Superior temporal gyrus (tissue), 1 donor: ENCODE data around the gene CEP68.
"Not testable (repeated sequence)": the region's sequence is repeated elsewhere in the genome, so short reads cannot be mapped to it uniquely, and the experiment has no call there.

Experiments
- DNase-seq: peaks from one replicate; pipeline ENCODE4 v3.0.0-alpha.2; 2016; ENCODE audit errors: extremely low spot score

The CEP68 gene, protein sequence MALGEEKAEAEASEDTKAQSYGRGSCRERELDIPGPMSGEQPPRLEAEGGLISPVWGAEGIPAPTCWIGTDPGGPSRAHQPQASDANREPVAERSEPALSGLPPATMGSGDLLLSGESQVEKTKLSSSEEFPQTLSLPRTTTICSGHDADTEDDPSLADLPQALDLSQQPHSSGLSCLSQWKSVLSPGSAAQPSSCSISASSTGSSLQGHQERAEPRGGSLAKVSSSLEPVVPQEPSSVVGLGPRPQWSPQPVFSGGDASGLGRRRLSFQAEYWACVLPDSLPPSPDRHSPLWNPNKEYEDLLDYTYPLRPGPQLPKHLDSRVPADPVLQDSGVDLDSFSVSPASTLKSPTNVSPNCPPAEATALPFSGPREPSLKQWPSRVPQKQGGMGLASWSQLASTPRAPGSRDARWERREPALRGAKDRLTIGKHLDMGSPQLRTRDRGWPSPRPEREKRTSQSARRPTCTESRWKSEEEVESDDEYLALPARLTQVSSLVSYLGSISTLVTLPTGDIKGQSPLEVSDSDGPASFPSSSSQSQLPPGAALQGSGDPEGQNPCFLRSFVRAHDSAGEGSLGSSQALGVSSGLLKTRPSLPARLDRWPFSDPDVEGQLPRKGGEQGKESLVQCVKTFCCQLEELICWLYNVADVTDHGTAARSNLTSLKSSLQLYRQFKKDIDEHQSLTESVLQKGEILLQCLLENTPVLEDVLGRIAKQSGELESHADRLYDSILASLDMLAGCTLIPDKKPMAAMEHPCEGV

DNA sequence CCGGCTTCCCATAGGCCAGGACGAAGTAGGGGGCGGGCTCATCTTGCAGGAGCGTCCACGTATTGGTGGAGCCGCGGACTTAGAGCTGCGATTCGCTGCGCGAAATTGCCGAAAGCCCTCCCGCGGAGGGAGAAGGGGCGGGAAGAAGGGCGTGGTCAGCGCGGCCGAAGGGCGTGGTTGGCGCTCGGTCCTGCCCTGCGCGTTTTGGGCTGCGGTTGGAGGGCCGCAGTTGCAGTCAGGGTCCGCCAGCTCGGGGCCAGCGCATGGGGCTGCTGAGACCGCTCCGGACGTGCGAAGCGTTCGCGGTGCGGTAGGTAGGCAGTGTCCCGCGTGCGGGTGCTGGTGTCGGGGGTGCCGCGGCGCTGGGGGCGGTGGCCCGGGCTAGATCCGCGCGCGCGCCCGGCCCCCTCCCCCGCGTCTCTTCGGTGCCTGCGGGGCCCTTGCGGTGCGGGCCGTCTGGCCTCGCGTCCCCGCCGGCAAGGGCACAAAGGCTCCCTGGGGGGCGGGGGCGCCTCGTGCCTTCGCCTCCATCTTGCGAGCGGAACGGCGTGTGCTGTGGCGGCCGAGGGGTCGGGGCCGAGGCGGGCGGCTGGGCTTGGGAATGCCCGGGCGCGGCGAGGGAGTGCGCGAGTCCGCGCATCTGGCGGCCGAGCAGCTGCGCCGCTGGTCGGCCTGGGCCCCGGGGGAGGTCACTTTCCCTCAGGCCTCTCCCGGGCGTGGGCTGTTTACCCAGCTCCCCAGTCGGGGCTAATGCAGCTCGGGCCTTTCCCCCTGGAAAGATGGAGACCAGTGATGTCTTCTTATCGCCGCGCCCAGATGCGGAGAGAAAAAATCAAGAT lies at the start of gene CEP68:
Gene CEP68 (plus strand): TSS at position 202 of the 839 bp plus-strand sequence. CDS start 13,029 bp downstream, outside the sequence.
- peak; percentile 98 for DNase-seq

DNA sequence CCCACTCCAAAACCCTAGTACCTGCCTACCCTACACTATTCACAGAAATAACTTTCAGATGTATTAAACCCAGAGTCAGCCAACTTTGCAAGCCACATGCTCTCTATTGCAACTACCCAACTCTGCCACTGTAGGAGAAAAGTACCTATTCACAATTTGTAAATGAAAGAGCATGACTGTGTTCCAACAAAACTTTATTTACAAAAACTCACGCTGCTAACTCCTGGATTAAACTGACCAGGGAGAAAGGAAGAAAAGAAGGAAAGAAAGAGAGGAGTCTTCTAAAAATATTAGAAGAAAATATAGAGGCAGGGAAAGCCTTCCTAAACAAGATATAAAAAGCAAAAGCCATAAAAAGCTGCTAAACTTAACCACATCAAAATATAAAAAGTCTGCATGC lies 42.4 kb upstream of the CEP68 start:
- no peak for DNase-seq

DNA sequence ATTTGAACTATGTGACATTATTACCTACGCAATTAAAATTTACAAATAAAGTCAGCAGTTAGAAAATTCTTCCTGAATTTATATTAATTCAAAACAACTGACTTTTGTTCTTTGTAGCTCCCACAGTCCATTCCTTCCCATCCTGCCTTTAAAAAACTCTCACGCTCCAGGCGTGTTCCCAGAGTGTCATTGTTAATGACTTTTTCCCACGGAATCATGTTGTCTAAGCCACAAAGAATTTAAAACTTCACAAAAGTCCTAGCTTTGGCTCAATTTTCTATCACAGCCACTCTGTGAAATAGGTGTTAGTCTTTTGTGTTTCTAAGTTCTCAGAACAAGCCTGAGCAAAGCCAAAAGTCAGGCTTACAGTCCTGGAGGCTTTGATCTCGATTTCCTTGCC lies 40.5 kb upstream of the CEP68 start:
- no peak for DNase-seq

GRCh38 chr2:65016789-65017188 lies 39.4 kb upstream of the CEP68 start:
- DNase-seq, result no peak

DNA sequence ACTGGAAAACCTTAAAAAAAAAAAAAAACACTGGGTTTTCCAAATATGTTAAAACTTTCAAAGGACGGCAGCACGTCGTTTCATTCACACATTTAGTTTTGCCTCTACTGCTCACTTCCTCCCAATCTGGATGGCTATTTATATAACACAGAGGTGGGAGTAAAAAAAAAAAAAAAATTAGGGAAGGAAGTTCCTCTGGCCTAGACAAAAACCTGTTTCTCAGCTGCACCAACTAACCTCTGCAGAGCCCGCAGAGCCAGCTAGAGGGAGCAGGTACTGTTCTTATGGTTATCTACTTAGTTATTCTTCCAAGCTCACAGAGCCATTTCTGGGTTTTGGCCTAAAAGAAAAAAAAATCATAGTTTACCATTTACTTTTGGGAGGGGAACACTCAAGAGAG lies 38.9 kb upstream of the CEP68 start:
- peak; percentile 56 for DNase-seq

DNA sequence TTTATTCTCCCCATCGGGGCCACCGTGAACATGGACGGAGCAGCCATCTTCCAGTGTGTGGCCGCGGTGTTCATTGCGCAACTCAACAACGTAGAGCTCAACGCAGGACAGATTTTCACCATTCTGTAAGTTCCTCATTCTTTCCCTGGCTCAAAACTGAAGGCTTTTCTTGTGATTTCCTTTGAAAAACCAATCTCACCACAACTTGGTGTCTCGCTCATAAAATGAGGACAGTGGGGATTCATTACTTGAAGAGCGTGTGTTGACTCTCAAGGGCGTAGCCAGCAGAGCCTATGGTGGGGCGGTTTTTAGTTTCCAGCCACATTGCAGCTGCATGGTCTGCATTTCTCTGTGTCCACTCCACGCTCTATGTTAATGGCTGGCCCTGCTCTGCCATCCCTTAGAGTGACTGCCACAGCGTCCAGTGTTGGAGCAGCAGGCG lies 38.1 kb upstream of the CEP68 start:
- no peak for DNase-seq

GRCh38 chr2:65019010-65019409 lies 37.2 kb upstream of the CEP68 start:
- DNase-seq, result no peak

DNA sequence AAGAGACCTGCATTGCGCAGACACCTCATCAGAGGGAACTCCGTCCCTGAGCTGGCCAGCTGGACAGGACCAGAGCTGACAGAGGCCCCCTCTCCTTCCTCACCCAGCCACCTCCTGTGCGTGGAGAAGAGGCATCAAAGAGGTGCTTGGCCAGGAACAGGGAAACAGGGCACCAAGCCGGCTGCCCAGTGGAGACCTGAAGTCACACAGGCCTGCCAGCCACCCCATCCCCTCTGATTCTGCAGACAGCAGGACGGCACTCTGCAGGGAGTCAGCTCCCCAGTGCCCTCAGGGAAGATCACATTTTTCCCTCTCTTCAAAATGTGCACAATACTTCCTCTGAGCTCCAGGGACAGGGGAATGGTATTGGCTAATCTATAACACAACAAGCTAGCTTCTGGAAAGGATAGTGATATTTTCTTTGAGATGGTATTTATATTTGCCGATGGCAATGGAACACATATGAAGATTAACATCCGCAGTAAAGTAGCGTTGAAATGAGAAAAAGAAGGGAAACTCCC lies 36.5 kb upstream of the CEP68 start:
- no peak for DNase-seq

- not testable (repeated sequence) for DNase-seq
Observed at GRCh38 chr2:65020251-65020650, 36.0 kb upstream of the CEP68 start.

GRCh38 chr2:65020943-65021528 lies 35.2 kb upstream of the CEP68 start:
- no peak for DNase-seq

DNA sequence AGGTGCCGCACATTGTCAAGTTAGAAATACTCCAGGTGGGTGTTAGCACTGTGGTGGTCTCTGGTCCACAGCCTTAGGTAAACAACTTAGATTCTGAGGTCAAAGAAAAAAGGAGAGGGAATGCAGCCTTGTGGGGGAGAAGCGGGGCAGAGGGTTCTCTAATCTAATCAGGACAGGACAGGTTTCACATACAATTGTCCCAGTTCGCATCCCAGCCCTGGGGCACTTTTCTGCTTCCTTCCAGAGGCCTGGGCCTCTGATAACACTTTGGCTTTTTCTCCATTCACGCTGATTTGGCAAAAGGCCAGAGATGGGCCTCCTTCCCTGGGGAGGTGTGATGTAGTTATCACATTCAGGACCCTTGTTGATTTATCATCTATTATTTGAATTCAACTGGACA lies 34.5 kb upstream of the CEP68 start:
- no peak for DNase-seq

- DNase-seq, result no peak
Observed at GRCh38 chr2:65022189-65022588, 34.0 kb upstream of the CEP68 start.

GRCh38 chr2:65023742-65024141 lies 32.5 kb upstream of the CEP68 start:
- no peak for DNase-seq

DNA sequence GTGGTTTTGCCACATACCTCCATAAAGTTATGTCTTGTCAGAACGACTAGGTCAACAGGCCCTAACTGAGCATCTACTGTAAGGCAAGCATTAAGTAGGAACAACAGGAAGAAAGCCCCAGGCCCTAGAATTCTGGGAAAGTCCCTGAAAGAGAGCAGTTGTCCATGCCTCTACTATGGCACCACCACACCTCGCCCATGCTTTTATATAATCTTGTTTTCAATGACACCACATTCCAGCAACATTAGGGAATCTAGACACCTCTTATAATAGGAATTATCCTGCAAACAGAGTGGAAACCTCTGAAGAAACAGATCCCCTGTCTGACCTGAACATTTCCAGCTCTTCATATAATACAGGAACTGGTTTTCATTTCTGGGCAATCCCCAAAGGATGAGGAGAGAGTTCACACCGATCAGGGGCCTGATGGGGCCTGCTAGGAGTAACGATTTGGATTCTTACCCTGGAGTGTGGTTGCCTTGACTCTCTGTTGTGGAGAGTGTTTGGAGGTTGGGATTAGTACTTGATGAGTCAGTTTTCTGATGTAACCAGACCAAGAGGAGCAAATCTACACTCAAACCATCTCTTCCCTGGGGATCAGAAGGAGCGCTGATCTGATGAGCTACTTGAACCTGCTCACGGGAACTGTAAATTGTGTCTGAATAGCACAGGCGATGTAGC lies 31.9 kb upstream of the CEP68 start:
- DNase-seq, result no peak

- no peak for DNase-seq
Observed at GRCh38 chr2:65025453-65026123, 30.6 kb upstream of the CEP68 start.

DNA sequence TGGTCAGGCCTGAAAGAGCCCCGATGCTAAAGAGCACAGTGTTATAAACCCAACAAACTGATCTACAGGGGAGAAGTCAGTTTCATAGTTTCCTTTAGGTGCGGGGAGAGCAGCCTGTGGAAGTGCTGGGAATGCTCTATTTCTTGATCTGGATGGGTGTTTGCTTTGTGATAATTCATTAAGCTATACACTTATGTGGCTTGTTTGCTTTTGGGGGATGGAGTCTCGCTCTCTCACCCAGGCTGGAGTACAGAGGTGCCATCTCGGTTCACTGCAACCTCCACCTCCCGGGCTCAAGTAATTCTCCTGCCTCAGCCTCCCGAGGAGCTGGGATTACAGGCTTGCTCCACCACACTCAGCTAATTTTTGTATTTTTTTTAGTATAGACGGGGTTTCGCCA lies 30.1 kb upstream of the CEP68 start:
- no peak for DNase-seq

GRCh38 chr2:65026704-65027464 lies 29.3 kb upstream of the CEP68 start:
- no peak for DNase-seq

DNA sequence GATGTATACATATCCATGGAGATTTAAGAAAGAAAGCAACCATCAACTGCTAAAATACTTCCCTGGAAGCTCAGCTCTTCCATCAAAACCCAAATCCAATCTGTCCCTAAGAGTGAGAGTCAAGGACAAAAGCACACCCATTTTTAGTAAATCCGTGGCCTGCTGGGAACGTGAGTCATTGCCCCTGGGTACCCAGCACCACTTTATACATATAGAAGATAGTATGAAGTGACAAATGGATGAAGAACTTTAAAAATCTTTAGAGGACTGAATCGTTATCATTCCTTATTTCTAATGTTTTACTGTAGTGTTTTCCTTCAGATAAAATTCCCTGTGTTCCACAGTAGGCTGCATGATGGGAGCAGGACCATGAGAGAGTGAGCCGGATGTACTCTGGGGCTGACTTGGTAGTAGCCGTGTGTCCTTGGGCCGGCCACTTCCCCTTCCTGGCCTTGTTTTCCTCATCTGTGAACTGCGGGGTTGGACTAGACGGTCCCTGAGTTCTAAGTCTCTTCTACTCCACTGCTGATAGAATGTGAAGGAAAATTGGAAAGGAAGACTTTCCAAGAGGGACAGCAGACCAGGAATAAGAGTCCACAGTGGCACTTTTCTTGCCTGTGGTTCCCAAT lies 28.5 kb upstream of the CEP68 start:
- DNase-seq, result no peak
